GM19452 (cell line): ENCODE measurements around the gene NINJ2.
A peak's percentile ranks its signal among the peaks of the same experiment; 100 is the strongest.

ENCODE experiments used
- ATAC-seq: cut with Tn5 transposase; IDR thresholded peaks from one replicate; pipeline ENCODE4 v1.9.1; 2021; ENCODE audit not compliant: unreplicated experiment

NINJ2 gene

DNA sequence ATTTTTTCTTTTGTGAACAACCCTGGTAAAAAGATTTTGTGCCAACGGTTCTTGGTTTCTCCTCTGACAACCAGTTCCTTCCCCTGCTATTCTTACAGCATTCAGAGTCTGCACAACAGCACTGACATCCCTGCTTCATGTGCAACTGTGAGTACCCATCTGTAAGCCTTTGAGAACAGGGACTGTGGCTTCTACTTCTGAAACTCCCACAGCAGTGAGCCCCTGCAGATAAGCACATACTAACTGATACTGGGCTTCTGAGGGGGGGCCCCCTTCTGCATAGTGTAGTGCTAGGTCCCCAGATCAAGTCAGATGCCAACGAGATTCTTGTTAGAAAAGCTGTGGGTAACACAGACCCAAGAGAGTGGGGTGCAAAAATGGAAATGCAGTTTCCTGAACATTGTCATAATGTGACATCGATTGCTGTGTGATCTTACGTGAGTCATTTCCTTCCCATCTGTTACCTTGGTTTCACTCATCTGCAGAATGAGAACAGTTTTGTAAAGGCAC is 11.1 kb upstream of the NINJ2 start:
- ATAC-seq, result peak; percentile 87

DNA sequence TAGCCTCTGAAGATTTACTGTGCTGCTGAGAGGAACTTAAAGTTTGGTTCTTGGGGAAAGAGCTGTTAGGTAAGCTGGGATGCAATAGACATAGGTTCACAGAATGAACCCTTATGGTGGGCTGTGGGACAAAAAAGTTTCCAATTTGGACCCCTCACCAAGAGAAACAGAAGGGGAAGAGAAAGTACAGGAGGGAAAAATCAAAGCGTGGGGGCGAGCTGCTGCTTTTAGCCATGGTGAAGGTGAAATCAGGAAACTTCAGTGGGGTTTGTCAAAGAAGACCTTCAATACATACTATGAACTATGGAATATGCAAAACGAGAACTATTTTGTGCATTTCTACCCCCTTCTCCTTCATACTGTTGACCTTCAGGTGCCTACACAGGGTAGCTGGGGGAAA is 10.6 kb upstream of the NINJ2 start:
- ATAC-seq, result peak; percentile 1

DNA sequence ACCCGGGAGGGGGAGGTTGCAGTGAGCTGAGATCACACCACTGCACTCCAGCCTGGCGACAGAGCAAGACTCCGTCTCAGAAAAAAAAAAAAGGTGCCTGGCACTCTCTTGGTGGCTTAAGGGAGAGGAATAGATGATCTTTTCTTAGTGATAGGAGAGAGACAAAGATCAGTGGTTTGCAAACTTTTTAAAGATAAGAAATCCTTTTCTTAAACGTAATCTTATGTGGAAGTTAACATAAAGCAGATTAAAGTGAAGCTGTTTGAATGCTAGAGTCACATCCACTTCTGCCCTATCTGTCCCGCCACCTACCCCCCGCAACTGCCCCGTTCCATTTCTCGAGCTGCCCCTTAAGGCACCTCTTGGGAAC is 6.3 kb upstream of the NINJ2 start:
- no peak for ATAC-seq

DNA sequence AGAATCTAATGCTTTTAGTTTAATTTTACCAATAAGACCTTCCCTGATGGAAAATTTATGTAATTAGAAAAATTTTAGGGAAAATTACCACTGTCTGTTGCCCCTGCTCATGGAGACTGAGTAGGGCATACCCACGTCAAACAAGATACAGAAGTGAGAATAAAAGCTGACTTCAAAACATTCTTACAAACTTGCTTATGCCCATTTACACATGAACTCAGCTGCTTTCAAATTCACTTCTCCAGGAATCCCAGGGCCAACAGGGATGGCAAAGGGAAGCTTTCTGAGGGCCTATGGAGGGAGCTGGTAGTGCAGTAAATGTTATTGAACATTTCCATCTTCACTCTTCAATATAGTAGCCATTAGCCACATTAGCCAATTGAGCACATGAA is 4.8 kb upstream of the NINJ2 start:
- no peak for ATAC-seq

- ATAC-seq, result no peak
These were observed 3.6 kb upstream of the NINJ2 start for GRCh38 chr12:666766-667308.

GRCh38 chr12:666066-666465 is 2.8 kb upstream of the NINJ2 start:
- ATAC-seq, result no peak

DNA sequence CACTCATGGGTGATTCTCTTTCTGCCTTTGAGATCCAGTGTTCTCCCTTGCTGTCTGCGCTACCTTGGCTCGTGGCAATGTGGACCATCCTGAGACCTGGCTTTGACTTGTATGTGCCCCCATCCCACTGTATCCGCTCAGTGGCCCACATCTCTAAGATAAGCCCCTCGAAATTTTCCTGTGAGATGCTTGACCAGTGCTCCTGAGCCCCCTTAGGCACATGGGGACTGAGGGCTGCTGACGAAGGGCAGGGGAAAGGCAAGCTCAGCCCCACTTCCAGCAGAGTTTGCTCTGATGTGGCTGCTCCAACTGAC is 1.5 kb upstream of the NINJ2 start:
- ATAC-seq, result no peak

DNA sequence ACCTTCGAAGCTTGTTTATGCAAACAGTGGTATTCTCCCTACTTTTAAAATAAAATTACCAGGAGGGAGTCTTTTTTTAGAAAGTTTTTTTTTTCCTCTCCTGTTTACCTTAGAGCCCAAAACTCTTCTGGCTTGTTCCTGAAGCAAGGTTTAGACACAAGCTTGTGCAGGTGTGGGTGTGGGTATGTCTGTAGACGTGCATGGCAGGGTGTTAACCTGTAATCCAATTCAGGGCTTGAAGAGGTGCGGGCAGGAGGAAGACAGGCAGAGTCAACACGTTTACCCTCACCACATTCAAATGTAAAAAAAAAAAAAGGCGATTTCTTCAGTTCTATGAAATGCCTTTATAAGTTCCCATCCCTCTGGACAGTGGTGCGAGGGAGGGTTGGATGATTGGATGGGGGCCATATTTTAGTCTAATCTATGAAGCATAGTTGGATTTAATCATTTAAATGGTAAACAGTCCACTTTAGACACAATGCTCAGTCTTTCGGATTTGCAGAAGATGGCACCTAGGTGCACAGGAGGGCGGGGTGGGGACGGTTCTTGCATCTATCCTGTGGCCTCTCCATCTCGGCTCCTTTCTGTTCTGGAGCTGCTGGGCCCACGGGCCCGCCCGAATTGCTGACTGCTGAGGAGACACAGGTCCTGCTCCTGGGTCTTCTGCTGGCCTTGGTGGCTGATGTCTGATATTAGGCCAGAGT is 982 bp upstream of the NINJ2 start:
- ATAC-seq, result no peak

- ATAC-seq, result no peak
These were observed 516 bp downstream of the NINJ2 start for GRCh38 chr12:662566-663292.

GRCh38 chr12:661720-662486 is 1.3 kb downstream of the NINJ2 start:
- ATAC-seq, result no peak

- ATAC-seq, result no peak
These were observed 4.1 kb downstream of the NINJ2 start for GRCh38 chr12:659090-659683.

DNA sequence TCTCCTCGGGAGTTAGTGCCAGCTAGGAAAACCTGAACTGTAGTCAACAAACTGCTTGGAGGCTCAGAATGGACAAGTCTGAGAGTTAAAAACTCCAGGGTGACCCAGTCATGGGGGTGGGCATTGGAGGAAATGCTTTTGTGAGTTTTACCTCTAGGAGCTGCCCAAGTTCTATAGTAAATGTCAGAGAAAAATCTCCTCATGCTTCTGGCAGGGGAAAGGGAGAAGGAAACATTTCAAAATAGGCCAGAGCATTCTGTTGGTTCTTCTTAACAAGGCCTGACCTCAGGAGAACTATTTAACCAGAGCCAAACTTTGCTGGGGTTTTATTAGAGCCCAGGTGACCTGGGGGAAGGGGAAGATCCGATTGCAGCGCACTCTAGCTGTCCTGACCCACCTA is 12.3 kb downstream of the NINJ2 start:
- no peak for ATAC-seq

- ATAC-seq, result no peak
These were observed 15.7 kb downstream of the NINJ2 start for GRCh38 chr12:647385-648085.

- ATAC-seq, result no peak
These were observed 16.5 kb downstream of the NINJ2 start for GRCh38 chr12:646442-647384.

DNA sequence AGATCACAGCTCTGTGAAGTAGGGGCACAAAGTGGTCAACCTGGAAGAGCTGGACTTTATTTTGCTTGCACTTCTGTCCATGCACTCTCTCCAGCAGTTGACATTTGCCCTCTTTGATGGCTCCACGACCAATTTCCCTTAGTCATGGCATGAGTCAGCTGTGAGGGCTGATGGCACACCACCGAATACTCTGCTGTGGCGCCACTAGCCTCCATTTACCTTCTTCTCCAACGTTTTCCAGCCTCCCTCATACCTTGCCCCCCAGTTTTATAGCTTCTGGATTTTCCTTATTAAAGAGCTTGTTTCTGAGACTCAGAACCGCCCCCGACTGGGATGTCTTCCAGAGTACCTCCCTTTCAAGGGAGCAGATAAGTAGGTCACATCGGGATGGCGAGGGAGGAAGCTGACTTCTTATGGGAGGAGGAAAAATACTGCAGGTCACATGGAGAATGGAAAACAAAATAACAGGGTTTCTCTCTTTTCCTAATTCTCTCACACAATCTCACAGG is 17.6 kb downstream of the NINJ2 start:
- ATAC-seq, result no peak

GRCh38 chr12:644818-645552 is 18.3 kb downstream of the NINJ2 start:
- no peak for ATAC-seq

DNA sequence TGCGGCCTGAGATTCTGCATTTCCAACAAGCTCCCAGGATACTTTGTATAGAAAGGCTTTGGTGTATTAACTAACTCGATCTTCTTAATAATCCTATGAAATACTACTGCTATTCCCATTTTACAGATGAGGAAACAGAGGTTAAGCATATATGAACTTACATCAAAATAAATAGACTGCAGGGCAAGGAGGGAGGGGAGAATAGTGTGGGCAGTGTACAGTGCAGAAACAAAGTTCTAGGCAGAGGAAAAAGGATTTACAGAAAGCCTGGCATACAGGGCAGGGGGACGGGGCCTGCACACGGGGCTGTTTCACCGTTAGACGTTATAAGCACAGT is 19.0 kb downstream of the NINJ2 start:
- ATAC-seq, result no peak

- peak; percentile 2 for ATAC-seq
These were observed 19.6 kb downstream of the NINJ2 start for GRCh38 chr12:643475-644302.
